HUES48 (cell line): ENCODE measurements around the gene HSD17B2.

Source experiments
- H3K27ac ChIP-seq: one replicate; pipeline ENCODE4 v1.7.0; 2013; ENCODE audit warnings: low read depth, low read length, inconsistent platforms
- H3K27me3 ChIP-seq: 2 replicates; pipeline ENCODE4 v1.6.1; 2013; ENCODE audit warnings: mild to moderate bottlenecking, low read length; ENCODE audit not compliant: control insufficient read depth, insufficient read depth
- H3K36me3 ChIP-seq: 2 replicates; pipeline ENCODE4 v1.6.1; 2013; ENCODE audit warnings: low read length; ENCODE audit not compliant: control insufficient read depth, insufficient read depth
- H3K4me1 ChIP-seq: 2 replicates; pipeline ENCODE4 v1.6.1; 2013; ENCODE audit warnings: mild to moderate bottlenecking, low read length; ENCODE audit not compliant: control insufficient read depth, insufficient read depth
- H3K4me3 ChIP-seq: 2 replicates; pipeline ENCODE4 v1.5.1; 2013; ENCODE audit warnings: mild to moderate bottlenecking, low read depth, low read length
- H3K9ac ChIP-seq: 2 replicates; pipeline ENCODE4 v1.6.1; 2013; ENCODE audit warnings: mild to moderate bottlenecking, low read depth, low read length, moderate library complexity
- H3K9me3 ChIP-seq: 2 replicates; pipeline ENCODE4 v1.6.1; 2013; ENCODE audit warnings: low read length; ENCODE audit not compliant: control insufficient read depth, insufficient read depth

Gene HSD17B2

DNA sequence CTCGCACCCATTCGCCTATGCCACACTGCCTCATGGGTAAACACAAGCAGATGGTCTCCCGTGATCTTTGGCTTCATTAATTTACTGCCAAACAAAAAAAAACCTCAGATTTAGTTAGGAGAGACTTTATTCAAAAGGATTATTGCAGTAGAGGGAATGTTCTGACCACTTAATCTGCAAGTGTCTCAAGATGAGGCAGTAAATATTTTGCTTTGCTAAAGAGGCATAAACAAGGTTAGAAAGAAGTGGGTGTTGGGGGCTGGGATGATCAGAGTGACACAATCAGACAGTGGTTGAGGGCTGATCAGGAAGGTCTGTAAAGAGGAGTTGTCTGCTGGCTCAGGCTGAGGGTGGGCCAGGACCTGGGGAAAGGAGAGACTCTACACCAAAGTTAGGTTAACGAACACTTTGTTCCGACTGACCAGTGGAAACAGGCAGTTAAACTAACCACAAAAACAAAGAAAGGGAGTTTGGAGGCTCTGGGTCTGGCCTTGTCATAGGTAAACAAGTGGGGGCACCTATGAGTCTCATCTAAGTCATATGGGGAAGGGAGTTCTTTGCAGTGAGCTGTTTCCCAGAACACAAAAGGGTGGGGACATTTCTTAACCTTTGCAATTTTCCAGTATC, 28.5 kb downstream of the HSD17B2 start:
- Histone ChIP-seq H3K9ac (no peak overlapping the region), H3K27me3 (no peaks in the 10 kb centered on the region), H3K27ac (no peak overlapping the region)

DNA sequence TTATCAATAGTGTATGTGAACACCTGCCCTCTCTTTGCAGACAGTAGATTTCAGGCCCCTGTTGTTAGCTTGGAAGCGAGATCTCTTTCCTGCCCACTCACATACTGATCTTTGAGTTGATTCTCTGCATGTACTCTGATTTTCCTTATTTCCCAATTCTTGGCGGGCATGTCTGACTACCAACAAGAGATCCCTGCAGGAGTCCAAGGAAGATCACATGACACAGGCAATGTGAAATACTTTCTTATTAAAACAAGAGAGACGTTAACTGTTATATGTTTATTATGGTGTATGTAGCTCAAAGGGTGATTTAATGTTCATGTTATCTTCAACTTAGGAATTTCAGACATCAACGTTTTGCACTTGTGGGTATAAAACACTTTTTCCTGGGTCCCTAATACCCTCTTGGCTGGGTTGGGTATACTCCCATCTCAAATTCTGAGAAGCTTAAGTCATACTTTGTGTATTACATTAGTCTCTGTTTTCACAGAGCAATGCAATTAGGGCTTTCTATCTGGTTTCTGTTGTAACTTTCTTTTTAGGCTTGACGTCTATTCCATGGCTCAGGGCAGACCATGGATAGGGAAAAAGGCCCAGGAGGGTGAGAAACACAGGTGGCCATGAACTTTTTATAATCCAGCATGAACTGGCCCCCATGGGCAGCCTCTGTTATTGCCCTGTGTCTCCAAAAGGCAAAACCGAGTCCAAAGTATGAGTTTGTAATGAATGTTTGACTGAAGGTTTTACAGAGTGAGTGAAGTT, 32.2 kb downstream of the HSD17B2 start:
- Histone ChIP-seq H3K27ac (no peak overlapping the region), H3K4me1 (no peaks in the 10 kb centered on the region), H3K4me3 (no peak overlapping the region), H3K27me3 (no peaks in the 10 kb centered on the region), H3K36me3 (no peaks in the 10 kb centered on the region), H3K9me3 (no peaks in the 10 kb centered on the region), H3K9ac (no peak overlapping the region)

More for the DNA sequence above, 28.5 kb downstream of the HSD17B2 start:
- Histone ChIP-seq H3K9me3 (no peaks in the 10 kb centered on the region), H3K4me3 (no peak overlapping the region), H3K36me3 (no peaks in the 10 kb centered on the region), H3K4me1 (no peaks in the 10 kb centered on the region)

DNA sequence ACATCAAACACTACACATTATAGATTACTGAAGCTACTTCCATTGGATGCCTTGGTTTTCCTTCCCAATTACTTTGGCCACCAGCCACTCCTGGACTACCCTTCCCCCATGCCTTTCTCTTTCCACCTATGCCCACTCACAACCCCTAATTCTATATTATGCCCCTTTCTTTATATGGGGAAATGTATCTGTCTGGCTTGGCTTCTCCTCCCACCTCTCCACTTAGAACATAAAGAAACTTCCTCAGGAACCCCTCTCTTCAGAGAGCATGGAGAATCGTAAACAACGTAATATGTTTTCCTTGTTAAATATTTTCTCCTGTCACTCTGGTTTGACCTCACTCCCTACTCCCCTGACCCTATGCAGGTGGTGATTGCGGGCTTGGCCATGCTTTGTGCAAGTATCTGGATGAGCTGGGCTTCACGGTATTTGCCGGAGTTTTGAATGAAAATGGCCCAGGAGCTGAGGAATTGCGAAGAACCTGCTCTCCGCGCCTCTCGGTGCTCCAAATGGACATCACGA, 32.8 kb downstream of the HSD17B2 start:
- Histone ChIP-seq H3K4me1 (no peaks in the 10 kb centered on the region), H3K4me3 (no peak overlapping the region), H3K9me3 (no peaks in the 10 kb centered on the region), H3K27ac (no peak overlapping the region), H3K36me3 (no peaks in the 10 kb centered on the region), H3K9ac (no peak overlapping the region), H3K27me3 (no peaks in the 10 kb centered on the region)

DNA sequence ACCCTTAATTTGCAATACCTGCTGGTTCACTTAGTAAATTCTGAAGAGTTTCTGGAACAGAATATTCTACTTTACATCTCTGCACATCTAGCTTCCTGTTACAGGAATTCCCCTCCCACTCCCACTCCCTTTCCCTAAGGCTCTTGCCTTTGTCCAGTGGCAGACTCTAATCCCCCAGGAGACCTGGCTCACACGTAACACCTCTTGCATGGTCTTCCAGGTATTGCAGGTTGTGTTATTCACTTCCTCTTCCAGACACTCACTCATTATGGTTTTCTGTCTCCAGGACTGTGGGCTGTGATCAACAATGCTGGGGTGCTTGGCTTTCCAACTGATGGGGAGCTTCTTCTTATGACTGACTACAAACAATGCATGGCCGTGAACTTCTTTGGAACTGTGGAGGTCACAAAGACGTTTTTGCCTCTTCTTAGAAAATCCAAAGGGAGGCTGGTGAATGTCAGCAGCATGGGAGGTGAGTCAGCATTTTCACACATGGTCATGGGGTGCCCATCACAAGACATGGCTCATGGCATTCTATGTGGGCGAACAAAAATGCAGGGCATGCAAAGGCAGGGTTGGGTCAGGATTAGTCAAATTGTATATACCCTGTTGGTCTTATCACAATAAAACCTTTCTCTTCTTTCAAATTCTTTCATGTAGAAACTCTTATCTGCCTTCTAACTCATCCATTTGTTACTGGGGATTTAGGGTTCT, 35.8 kb downstream of the HSD17B2 start:
- no peak overlapping the region for H3K9ac ChIP-seq
- no peaks in the 10 kb centered on the region for H3K4me1 ChIP-seq
- H3K9me3 ChIP-seq: no peaks in the 10 kb centered on the region
- H3K27me3 ChIP-seq: no peaks in the 10 kb centered on the region
- H3K36me3 ChIP-seq: no peaks in the 10 kb centered on the region
- no peak overlapping the region for H3K4me3 ChIP-seq
- H3K27ac ChIP-seq: no peak overlapping the region

DNA sequence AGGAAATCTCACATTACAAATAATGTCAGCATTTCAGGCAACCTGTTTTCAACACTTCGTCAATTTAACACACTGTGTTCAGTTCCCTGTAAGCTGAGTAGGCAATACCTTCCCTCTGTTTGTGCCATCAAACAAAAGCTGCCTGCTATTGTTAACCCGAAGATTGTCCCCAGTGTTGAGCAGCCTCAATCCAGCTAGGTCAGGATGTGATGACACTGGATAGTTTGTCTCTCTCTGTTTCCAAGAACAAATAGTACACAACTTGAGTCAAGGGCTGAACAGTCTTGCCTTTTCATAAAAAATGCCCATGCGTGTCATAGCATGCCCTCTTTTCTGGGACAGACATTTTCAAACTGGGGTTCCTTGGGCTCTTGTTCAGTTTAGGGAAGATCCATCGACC, 36.4 kb downstream of the HSD17B2 start:
- Histone ChIP-seq H3K9ac (no peak overlapping the region), H3K27ac (no peak overlapping the region), H3K27me3 (no peaks in the 10 kb centered on the region), H3K9me3 (no peaks in the 10 kb centered on the region), H3K36me3 (no peaks in the 10 kb centered on the region), H3K4me1 (no peaks in the 10 kb centered on the region), H3K4me3 (no peak overlapping the region)

DNA sequence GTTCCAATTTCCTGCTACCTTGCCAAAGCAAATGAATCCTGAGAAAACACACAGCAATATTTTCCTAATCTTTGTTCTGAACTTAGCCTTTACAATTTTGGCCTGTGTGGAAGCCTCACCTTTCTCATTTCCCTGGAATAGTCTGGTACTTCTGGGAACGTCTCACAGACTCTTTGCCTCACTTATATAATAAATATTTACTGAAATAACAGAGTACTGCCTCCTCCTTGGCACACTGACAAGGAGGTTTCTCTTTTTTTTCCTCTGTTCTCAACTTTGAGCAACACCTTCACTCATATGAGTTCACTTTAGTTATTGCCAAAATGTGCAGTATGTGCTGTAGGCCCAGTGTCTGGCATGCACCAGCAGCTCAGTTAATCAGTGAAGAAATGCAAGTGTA, 37.3 kb downstream of the HSD17B2 start:
- no peaks in the 10 kb centered on the region for H3K27me3 ChIP-seq
- H3K27ac ChIP-seq: no peak overlapping the region
- no peak overlapping the region for H3K9ac ChIP-seq
- no peaks in the 10 kb centered on the region for H3K36me3 ChIP-seq
- H3K9me3 ChIP-seq: no peaks in the 10 kb centered on the region; the same call in 1 of the 2 replicates
- H3K4me1 ChIP-seq: no peaks in the 10 kb centered on the region
- H3K4me3 ChIP-seq: no peak overlapping the region

DNA sequence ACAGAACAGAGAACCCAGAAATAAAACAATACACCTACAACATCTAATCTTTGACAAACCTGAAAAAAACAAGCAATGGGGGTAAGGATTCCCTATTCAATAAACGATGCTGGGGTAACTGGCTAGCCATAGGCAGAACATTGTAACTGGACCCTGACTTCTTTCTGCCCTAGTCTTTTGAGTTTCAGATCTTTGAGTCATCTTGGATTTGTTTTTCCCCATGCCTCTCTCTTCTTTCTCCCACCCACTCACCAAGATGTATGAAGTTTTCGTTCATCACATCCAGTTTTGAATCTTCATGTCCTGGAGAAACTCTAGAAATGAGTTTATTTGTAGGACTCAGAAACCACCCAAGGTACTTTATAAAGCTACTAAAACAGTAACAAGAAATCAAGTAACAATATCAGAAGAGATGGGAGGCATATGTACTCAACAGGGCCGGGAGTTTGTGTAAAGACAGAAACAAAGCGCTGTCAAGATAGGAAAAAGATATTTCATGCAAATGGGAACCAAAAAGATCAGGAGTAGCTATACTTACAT, 39.0 kb downstream of the HSD17B2 start:
- H3K9ac ChIP-seq: no peak overlapping the region
- no peaks in the 10 kb centered on the region for H3K27me3 ChIP-seq
- no peaks in the 10 kb centered on the region for H3K36me3 ChIP-seq
- no peak overlapping the region for H3K27ac ChIP-seq
- H3K4me3 ChIP-seq: no peak overlapping the region
- H3K9me3 ChIP-seq: peaks cover 9% of the 10 kb centered on the region; the same call in 1 of the 2 replicates
- no peaks in the 10 kb centered on the region for H3K4me1 ChIP-seq

DNA sequence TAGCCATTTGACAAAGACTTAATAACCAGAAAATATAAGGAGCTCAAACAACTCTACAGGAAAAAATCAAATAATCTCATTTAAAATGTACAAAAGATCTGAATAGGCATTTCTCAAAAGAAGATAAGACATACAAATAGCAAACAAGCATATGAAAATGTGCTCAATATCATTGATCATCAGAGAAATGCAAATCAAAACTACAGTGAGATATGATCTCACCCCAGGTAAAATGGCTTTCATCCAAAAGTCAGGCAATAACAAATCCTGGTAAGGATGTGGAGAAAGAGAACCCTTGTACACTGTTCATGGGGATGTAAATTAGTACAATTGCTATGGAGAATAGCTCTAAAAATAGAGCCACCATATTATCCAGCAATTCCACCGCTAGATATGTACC, 43.1 kb downstream of the HSD17B2 start:
- H3K27ac ChIP-seq: no peak overlapping the region
- no peaks in the 10 kb centered on the region for H3K36me3 ChIP-seq
- no peaks in the 10 kb centered on the region for H3K27me3 ChIP-seq
- no peaks in the 10 kb centered on the region for H3K4me1 ChIP-seq
- no peak overlapping the region for H3K9ac ChIP-seq
- H3K9me3 ChIP-seq: peaks cover 10% of the 10 kb centered on the region; the same call in 1 of the 2 replicates
- H3K4me3 ChIP-seq: no peak overlapping the region

DNA sequence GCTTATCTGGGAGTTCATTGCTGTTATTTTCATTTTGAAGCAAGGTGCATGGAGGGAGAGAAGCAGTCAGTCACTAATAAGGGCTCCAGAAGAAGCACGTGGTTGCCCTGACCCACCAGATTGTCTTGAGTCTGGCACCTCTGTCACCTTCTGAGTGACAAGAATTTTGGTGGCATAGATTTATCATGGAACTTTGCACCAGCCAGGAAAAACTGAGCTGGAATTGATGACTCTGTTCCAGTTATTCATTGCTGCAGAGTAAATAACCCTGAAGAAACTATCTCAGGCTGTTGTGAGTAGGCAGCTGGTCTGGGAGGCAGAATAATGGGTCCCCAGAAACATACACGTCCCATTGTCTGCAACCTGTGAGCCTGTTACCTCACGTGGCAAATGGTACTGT, 44.8 kb downstream of the HSD17B2 start:
- Histone ChIP-seq H3K9me3 (peaks cover 10% of the 10 kb centered on the region; the same call in 1 of the 2 replicates), H3K4me1 (no peaks in the 10 kb centered on the region), H3K27me3 (no peaks in the 10 kb centered on the region), H3K9ac (no peak overlapping the region), H3K36me3 (no peaks in the 10 kb centered on the region), H3K27ac (no peak overlapping the region), H3K4me3 (no peak overlapping the region)

DNA sequence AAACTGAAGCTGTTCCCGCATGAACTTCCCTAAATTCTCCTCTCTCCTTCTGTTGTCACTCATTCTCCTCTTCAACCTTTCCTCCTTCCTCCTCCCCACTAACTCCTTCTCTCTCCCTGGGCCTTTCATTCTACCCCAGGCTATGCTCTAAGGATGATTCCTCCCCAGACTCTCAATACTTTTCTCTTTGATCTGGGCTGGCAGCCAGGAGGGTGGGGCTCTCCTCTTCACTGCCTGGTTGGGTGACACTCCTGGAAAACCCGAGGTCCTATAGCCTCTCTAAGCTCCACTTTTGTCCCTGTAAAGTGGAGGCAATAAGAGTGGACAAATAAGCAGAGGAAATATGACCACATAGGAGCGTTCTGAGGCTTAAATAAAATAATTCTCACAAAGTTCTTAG, 46.2 kb downstream of the HSD17B2 start:
- peaks cover 10% of the 10 kb centered on the region; the same call in 1 of the 2 replicates for H3K9me3 ChIP-seq
- H3K4me1 ChIP-seq: no peaks in the 10 kb centered on the region
- no peaks in the 10 kb centered on the region for H3K27me3 ChIP-seq
- H3K27ac ChIP-seq: no peak overlapping the region
- no peaks in the 10 kb centered on the region for H3K36me3 ChIP-seq
- no peak overlapping the region for H3K4me3 ChIP-seq
- H3K9ac ChIP-seq: no peak overlapping the region
